ENCODE results near the gene TAAR1. TPM values are rescaled to one million over a fixed set of nuclear protein-coding genes. Genes with fewer than 3 reads are reported as not detected.

The TAAR1 gene
- total and polyA plus RNA-seq, 2 donors, result 0.05 TPM; not detected in 1

Other genes starting within 250 kb of the TAAR1 start
- gene STX7, start 146.1 kb downstream of the TAAR1 start, total RNA-seq, result 20.3 TPM
- gene STX7, start 146.1 kb downstream of the TAAR1 start, polyA plus RNA-seq, result 13.3 TPM
- gene TAAR9, start 120.9 kb downstream of the TAAR1 start, total RNA-seq, result not detected
- not detected for gene TAAR9, start 120.9 kb downstream of the TAAR1 start, polyA plus RNA-seq
- gene TAAR8, start 106.5 kb downstream of the TAAR1 start, total RNA-seq, result not detected
- not detected for gene TAAR8, start 106.5 kb downstream of the TAAR1 start, polyA plus RNA-seq
- not detected for gene TAAR6, start 88.9 kb downstream of the TAAR1 start, total RNA-seq
- gene TAAR6, start 88.9 kb downstream of the TAAR1 start, polyA plus RNA-seq, result not detected
- not detected for gene TAAR5, start 69.4 kb downstream of the TAAR1 start, total RNA-seq
- gene TAAR5, start 69.4 kb downstream of the TAAR1 start, polyA plus RNA-seq, result 0.05 TPM
- gene TAAR2, start 34.9 kb downstream of the TAAR1 start, total RNA-seq, result not detected
- not detected for gene TAAR2, start 34.9 kb downstream of the TAAR1 start, polyA plus RNA-seq
- gene VNN1, start 54.9 kb upstream of the TAAR1 start, total RNA-seq, result 0.33 TPM
- 2.2 TPM for gene VNN1, start 54.9 kb upstream of the TAAR1 start, polyA plus RNA-seq
- gene VNN2, start 98.7 kb upstream of the TAAR1 start, total RNA-seq, result 9.6 TPM
- gene VNN2, start 98.7 kb upstream of the TAAR1 start, polyA plus RNA-seq, result 10.5 TPM
- 11.2 TPM for gene SLC18B1, start 139.5 kb upstream of the TAAR1 start, total RNA-seq
- 12.4 TPM for gene SLC18B1, start 139.5 kb upstream of the TAAR1 start, polyA plus RNA-seq
- gene RPS12, start 155.4 kb upstream of the TAAR1 start, total RNA-seq, result 2,781 TPM
- 3,585 TPM for gene RPS12, start 155.4 kb upstream of the TAAR1 start, polyA plus RNA-seq

Data from thymus (tissue), 2 donors.